ENCODE data around the gene TOM1L1.

Gene TOM1L1

GRCh38 chr17:54901230-54901822 is 674 bp downstream of the TOM1L1 start:
- peak; percentile 28 to 71 for DNase-seq (ENCODE audit: low read depth in 1 of 2, low spot score in 1 of 2)
- no peak for TF ChIP-seq JUND (IDR thresholded peaks at IDR 0.05; ENCODE audit: low read depth)
- in situ Hi-C loops (cut with HindIII; ENCODE audit: low pct_unique_long_range_greater_than_20kb, low sequenced_read_pairs) = no loop called here

- DNase-seq (ENCODE audit: low read depth in 1 of 2, low spot score in 1 of 2) = no peak
- TF ChIP-seq JUND (IDR thresholded peaks at IDR 0.05; ENCODE audit: low read depth) = no peak
- in situ Hi-C loops (cut with HindIII; ENCODE audit: low pct_unique_long_range_greater_than_20kb, low sequenced_read_pairs) = no loop called here
Observed at GRCh38 chr17:54902017-54902416, 1.4 kb downstream of the TOM1L1 start.

- DNase-seq (ENCODE audit: low read depth in 1 of 2, low spot score in 1 of 2) = no peak
- in situ Hi-C loops (cut with HindIII; ENCODE audit: low pct_unique_long_range_greater_than_20kb, low sequenced_read_pairs) = no loop called here
- no peak for TF ChIP-seq JUND (IDR thresholded peaks at IDR 0.05; ENCODE audit: low read depth)
Observed at GRCh38 chr17:54902611-54903010, 2.0 kb downstream of the TOM1L1 start.

- no peak for TF ChIP-seq JUND (IDR thresholded peaks at IDR 0.05; ENCODE audit: low read depth)
- no peak for DNase-seq (ENCODE audit: low read depth in 1 of 2, low spot score in 1 of 2)
- in situ Hi-C loops (cut with HindIII; ENCODE audit: low pct_unique_long_range_greater_than_20kb, low sequenced_read_pairs) = no loop called here
Observed at GRCh38 chr17:54903375-54903774, 2.7 kb downstream of the TOM1L1 start.

- DNase-seq (ENCODE audit: low read depth in 1 of 2, low spot score in 1 of 2) = no peak
- no peak for TF ChIP-seq JUND (IDR thresholded peaks at IDR 0.05; ENCODE audit: low read depth)
- in situ Hi-C loops (cut with HindIII; ENCODE audit: low pct_unique_long_range_greater_than_20kb, low sequenced_read_pairs) = no loop called here
Observed at GRCh38 chr17:54906683-54907082, 6.0 kb downstream of the TOM1L1 start.

- no peak for DNase-seq (ENCODE audit: low read depth in 1 of 2, low spot score in 1 of 2)
- in situ Hi-C loops (cut with HindIII; ENCODE audit: low pct_unique_long_range_greater_than_20kb, low sequenced_read_pairs) = no loop called here
- no peak for TF ChIP-seq JUND (IDR thresholded peaks at IDR 0.05; ENCODE audit: low read depth)
Observed at GRCh38 chr17:54907376-54907775, 6.7 kb downstream of the TOM1L1 start.

- no peak for TF ChIP-seq JUND (IDR thresholded peaks at IDR 0.05; ENCODE audit: low read depth)
- DNase-seq (ENCODE audit: low read depth in 1 of 2, low spot score in 1 of 2) = no peak
- in situ Hi-C loops (cut with HindIII; ENCODE audit: low pct_unique_long_range_greater_than_20kb, low sequenced_read_pairs) = no loop called here
Observed at GRCh38 chr17:54909766-54910165, 9.1 kb downstream of the TOM1L1 start.

GRCh38 chr17:54916721-54917120 is 16.1 kb downstream of the TOM1L1 start:
- TF ChIP-seq JUND (IDR thresholded peaks at IDR 0.05; ENCODE audit: low read depth) = no peak
- in situ Hi-C loops (cut with HindIII; ENCODE audit: low pct_unique_long_range_greater_than_20kb, low sequenced_read_pairs) = no loop called here
- DNase-seq (ENCODE audit: low read depth in 1 of 2, low spot score in 1 of 2) = no peak

GRCh38 chr17:54919425-54919824 is 18.8 kb downstream of the TOM1L1 start:
- in situ Hi-C loops (cut with HindIII; ENCODE audit: low pct_unique_long_range_greater_than_20kb, low sequenced_read_pairs) = no loop called here
- no peak for DNase-seq (ENCODE audit: low read depth in 1 of 2, low spot score in 1 of 2)
- TF ChIP-seq JUND (IDR thresholded peaks at IDR 0.05; ENCODE audit: low read depth) = no peak

GRCh38 chr17:54920819-54921218 is 20.2 kb downstream of the TOM1L1 start:
- no peak for DNase-seq (ENCODE audit: low read depth in 1 of 2, low spot score in 1 of 2)
- in situ Hi-C loops (cut with HindIII; ENCODE audit: low pct_unique_long_range_greater_than_20kb, low sequenced_read_pairs) = no loop called here
- no peak for TF ChIP-seq JUND (IDR thresholded peaks at IDR 0.05; ENCODE audit: low read depth)

- DNase-seq (ENCODE audit: low read depth in 1 of 2, low spot score in 1 of 2) = no peak
- no peak for TF ChIP-seq JUND (IDR thresholded peaks at IDR 0.05; ENCODE audit: low read depth)
- in situ Hi-C loops (cut with HindIII; ENCODE audit: low pct_unique_long_range_greater_than_20kb, low sequenced_read_pairs) = no loop called here
Observed at GRCh38 chr17:54924405-54924804, 23.8 kb downstream of the TOM1L1 start.

GRCh38 chr17:54927525-54927924 is 26.9 kb downstream of the TOM1L1 start:
- no peak for TF ChIP-seq JUND (IDR thresholded peaks at IDR 0.05; ENCODE audit: low read depth)
- no peak for DNase-seq (ENCODE audit: low read depth in 1 of 2, low spot score in 1 of 2)
- in situ Hi-C loops (cut with HindIII; ENCODE audit: low pct_unique_long_range_greater_than_20kb, low sequenced_read_pairs) = no loop called here

GRCh38 chr17:54932711-54933110 is 32.1 kb downstream of the TOM1L1 start:
- TF ChIP-seq JUND (IDR thresholded peaks at IDR 0.05; ENCODE audit: low read depth) = no peak
- DNase-seq (ENCODE audit: low read depth in 1 of 2, low spot score in 1 of 2) = no peak
- in situ Hi-C loops (cut with HindIII; ENCODE audit: low pct_unique_long_range_greater_than_20kb, low sequenced_read_pairs) = no loop called here

- TF ChIP-seq JUND (IDR thresholded peaks at IDR 0.05; ENCODE audit: low read depth) = no peak
- no peak for DNase-seq (ENCODE audit: low read depth in 1 of 2, low spot score in 1 of 2)
- in situ Hi-C loops (cut with HindIII; ENCODE audit: low pct_unique_long_range_greater_than_20kb, low sequenced_read_pairs) = no loop called here
Observed at GRCh38 chr17:54933921-54934320, 33.3 kb downstream of the TOM1L1 start.
